GM12801 (cell line): ENCODE measurements around the gene NECAB2.

Experiments used
- CTCF ChIP-seq: IDR thresholded peaks from one replicate; pipeline ENCODE4 v1.5.1; 2011; ENCODE audit warnings: control low read depth; ENCODE audit not compliant: insufficient read length; ENCODE audit errors: extremely low read depth

The NECAB2 gene

GRCh38 chr16:83968891-83969649 is 1.0 kb downstream of the NECAB2 start:
- TF ChIP-seq CTCF, result no peak

- no peak for TF ChIP-seq CTCF
Observed at GRCh38 chr16:83969771-83970429, 1.9 kb downstream of the NECAB2 start.

GRCh38 chr16:83970430-83970815 is 2.4 kb downstream of the NECAB2 start:
- no peak for TF ChIP-seq CTCF

- TF ChIP-seq CTCF, result no peak
Observed at GRCh38 chr16:83971165-83972130, 3.4 kb downstream of the NECAB2 start.

GRCh38 chr16:83972256-83973008 is 4.4 kb downstream of the NECAB2 start:
- TF ChIP-seq CTCF, result no peak

- TF ChIP-seq CTCF, result no peak
Observed at GRCh38 chr16:83973077-83973476, 5.0 kb downstream of the NECAB2 start.
